GM21619 (cell line): ENCODE data around the gene PTPN12.
"Not testable (repeated sequence)": the region's sequence is repeated elsewhere in the genome, so short reads cannot be mapped to it uniquely, and the experiment has no call there.

Source experiments
- ATAC-seq: cut with Tn5 transposase; IDR thresholded peaks from one replicate; pipeline ENCODE4 v1.9.1; 2021; ENCODE audit not compliant: unreplicated experiment

Gene PTPN12

GRCh38 chr7:77538281-77539212 lies 1.5 kb downstream of the PTPN12 start:
- no peak for ATAC-seq

- no peak for ATAC-seq
Measured at GRCh38 chr7:77540402-77540822, 3.3 kb downstream of the PTPN12 start.

DNA sequence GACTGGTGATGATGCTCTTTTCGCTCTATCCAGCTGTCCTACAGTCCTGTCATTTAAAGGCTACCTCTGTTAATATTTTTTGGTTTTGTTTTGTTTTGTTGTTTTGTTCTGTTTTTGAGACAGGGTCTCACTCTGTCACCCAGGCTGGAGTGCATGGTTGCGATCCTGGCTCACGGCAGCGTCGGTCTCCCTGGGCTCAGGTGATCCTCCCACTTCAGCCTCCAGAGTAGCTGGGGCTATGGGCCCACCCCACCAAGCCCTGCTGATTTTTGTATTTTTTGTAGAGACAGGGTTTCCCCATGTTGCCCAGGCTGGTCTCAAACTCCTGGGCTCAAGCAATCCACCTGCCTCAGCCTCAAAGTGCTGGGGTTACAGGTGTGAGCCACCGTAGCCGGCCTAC lies 3.9 kb downstream of the PTPN12 start:
- not testable (repeated sequence) for ATAC-seq

DNA sequence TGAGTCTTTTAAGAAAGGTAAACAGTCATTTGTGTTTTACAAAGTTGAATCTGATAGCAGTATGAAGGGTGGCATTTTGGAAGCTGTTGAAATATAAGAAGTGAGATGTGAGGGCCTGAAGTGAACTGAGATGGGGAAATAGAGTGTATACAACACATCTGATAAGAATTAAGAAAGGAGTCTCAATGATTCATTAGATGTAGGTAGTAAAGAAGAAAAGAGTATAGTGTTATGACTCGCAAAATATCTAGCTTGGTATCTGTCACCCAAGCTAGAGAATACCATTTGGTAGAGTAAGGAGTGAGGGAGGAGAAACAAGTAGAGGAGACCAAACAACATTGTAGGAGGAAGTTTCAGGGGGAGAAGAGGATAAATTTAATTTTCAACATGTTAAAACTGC lies 5.3 kb downstream of the PTPN12 start:
- no peak for ATAC-seq

- ATAC-seq = no peak
Measured at GRCh38 chr7:77542895-77543294, 5.8 kb downstream of the PTPN12 start.

GRCh38 chr7:77543910-77544309 lies 6.8 kb downstream of the PTPN12 start:
- ATAC-seq = no peak

DNA sequence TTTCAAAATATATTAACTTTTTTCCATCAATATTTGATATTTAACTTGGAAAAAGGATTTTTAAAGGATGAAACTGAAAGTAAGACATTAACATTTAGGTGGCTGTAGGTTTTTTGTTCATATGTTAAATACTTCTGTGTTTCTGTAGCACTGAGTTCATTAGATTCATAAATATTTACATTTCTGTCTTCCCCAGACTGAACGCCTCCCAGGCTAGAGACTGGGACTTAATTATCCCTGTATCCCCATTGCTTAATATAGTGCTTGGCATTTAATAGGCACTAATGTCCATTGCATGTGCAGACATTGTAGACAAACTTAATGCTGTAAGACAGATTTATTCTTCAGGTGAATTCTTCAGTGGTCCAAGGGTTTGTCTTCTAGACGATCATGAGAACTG lies 7.4 kb downstream of the PTPN12 start:
- no peak for ATAC-seq

DNA sequence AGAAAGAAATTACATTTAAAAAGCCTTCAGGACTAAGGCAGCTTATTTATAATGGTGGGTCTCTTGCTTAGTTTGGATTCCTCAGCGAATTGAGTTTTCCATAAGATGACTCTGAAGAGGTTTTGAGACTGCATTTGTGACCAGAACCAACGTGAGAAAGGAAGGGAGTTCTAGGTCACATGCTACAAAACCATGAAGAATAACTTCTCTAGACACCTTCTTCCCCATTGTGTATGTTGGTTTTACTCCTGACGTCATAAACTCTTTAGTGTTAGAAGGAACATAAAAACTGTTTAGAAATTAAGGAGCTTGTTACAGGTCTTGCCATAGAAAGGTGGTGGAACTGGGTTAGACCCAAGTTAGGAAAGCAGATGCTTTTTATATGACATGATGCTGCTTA lies 11.1 kb downstream of the PTPN12 start:
- no peak for ATAC-seq

DNA sequence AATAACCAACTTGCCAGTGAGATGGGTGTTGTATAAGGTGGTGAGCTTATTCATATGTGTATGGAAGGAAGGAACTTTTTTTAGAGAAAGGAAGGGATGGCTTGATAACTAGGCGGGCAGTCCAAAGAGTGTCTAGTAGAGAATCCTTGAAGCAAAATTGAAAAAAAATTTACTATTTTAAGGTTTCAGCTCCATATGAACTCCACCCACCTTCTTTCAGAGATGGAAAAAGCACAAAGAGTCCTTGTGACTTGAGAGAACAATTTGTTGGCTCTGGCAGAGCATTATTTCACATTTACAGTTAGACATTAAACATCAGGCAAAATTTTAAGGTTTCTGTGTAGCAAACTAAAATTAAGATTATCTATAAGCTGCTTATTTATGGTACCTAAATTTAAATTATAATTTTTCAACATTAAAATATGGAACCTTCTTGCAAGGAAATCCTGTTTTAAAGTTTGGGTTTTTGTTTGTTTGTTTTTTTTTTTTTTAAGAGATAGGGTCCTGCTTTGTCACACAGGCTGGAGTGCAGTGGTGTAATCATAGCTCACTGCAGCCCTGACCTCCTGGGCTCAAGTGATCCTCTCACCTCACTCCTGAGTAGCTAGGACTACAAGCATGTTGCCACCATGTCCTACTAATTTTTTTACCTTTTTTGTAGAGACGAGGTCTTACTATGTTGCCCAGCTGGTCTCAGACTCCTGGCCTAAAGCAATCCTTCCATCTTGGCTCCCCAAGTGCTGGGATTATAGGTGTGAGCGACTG lies 12.2 kb downstream of the PTPN12 start:
- no peak for ATAC-seq

DNA sequence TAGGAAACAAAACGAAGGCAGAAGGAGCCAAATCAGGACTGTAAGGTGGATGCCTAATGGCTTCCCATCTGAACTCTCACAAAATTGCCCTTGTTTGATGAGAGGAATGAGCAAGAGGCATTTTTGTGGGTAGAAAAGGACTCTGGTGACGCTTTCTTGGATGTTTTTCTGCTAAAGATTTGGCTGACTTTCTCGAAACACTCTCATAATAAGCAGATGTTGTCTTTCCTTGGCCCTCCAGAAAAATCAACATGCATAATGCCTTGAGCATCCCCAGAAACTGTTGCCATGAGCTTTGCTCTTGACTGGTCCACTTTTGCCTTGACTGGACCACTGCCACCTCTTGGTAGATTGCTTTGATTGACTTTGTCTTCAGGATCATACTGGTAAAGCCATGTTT lies 13.5 kb downstream of the PTPN12 start:
- ATAC-seq = no peak

DNA sequence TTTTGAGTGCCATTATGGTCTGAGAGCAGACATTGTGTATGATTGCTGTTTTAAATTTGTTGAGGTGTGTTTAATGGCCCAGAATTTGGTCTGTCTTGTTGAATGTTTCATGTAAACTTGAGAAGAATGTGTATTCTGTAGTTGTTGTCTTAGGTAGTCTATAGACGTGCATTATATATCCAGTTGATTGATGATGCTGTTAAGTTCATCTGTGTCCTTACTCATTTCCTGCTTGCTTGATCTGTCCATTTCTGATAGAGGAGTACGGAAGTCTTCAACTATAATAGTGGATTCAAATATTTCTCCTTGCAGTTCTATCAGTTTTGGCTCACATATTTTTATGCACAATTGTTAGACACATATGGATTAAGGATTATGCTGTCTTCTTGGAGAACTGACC lies 16.0 kb downstream of the PTPN12 start:
- no peak for ATAC-seq

DNA sequence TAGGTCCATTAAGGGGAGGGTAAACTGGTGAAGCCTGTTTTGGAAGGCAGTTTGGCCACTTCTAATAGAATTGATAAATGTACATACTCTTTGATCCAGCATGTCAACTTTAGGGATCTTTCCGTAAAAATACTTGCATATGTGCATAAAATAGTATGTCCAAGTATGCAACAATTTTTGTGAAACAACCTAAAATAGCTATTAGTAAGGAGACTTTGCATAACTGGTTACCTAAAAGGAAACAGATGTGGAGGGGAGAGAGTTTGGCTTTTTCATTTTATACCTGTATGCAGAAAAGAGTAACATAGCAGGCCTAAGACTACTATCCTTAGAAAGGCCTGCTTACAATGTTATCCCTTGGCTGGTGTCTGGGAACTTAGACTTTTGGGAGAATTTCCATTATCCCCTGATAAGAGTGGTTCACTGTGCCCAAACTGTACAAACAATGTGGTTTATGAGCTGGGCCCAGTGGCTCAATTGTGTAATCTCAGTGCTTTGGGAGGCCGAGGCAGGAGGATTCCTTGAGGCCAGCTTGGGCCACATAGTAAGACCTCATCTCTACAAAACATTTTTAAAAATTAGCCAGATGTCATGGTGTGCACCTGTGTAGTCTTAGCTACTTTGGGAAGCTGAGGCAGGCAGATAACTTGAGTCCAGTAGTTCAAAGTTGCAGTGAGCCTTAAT lies 21.3 kb downstream of the PTPN12 start:
- no peak for ATAC-seq

- ATAC-seq = peak; percentile 84
Measured at GRCh38 chr7:77561352-77561751, 24.3 kb downstream of the PTPN12 start.

DNA sequence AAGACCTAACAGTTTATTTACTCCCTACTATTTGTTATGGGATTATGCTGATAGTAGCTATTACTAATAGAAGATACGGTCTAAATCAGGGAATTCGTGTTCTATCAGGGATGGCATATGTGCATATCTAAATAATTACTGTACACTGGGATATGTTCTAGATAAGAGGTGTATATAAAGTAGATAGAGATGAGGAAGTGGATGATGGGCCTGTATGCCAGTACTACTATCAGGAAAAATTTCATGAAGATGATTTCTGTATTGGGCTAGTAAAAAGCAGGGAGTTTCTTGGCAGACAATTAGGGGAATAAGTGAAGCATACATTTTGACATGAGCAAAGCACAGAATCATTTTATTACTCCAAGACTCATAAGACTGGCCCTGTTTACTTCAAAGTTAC lies 26.2 kb downstream of the PTPN12 start:
- no peak for ATAC-seq

GRCh38 chr7:77565917-77566316 lies 28.8 kb downstream of the PTPN12 start:
- no peak for ATAC-seq

- no peak for ATAC-seq
Measured at GRCh38 chr7:77566421-77566820, 29.3 kb downstream of the PTPN12 start.

GRCh38 chr7:77569514-77570232 lies 32.6 kb downstream of the PTPN12 start:
- no peak for ATAC-seq

- no peak for ATAC-seq
Measured at GRCh38 chr7:77570330-77571011, 33.4 kb downstream of the PTPN12 start.

DNA sequence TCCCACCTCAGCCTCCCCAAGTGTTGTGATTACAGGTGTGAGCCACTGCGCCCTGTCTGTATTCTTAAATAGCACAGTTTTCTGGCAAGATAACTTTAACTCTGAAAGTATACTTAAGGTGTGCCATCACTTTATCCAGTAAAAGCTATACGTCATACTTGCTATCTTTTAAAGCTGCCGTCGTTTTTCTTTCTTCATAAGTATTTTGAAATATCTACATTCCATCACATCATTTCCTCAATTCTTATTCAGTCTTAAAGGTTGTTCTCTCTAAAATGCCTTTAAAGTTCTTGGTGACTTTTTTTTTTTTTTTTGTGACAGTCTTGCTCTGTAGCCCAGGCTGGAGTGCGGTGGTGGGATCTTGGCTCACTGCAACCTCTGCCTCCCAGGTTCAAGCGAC lies 34.7 kb downstream of the PTPN12 start:
- ATAC-seq = no peak

DNA sequence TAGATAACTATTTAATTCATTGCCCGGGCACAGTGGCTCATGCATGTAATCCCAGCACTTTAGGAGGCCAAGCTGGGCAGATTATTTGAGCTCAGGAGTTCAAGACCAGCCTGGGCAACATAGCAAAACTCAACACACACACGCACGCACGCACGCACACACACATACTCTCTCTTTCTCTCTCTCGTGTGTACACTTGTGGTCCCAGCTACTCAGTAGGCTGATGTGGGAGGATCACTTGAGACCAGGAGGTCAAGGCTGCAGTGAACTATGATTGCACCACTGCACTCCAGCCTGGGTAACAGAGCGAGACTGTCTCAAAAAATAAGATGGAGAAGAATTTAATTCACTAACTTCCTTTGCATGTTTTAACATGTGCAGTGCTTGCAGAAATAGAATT lies 38.1 kb downstream of the PTPN12 start:
- ATAC-seq = no peak
